Islet of Langerhans (tissue), 1 donor: Measurements from ENCODE around the gene PCGF2.

Experiments used
- FAIRE-seq: peaks from one replicate; lab custom pipeline; 2011; peaks lifted over from hg19 to GRCh38; lab: Jason Lieb, UNC

Gene PCGF2

GRCh38 chr17:38717139-38717745 is 30.9 kb downstream of the PCGF2 start:
- no peak for FAIRE-seq

- FAIRE-seq = no peak
These were observed 31.6 kb downstream of the PCGF2 start for GRCh38 chr17:38716368-38717005.

- FAIRE-seq = no peak
These were observed 32.8 kb downstream of the PCGF2 start for GRCh38 chr17:38715216-38715943.

GRCh38 chr17:38713456-38714075 is 34.6 kb downstream of the PCGF2 start:
- FAIRE-seq = no peak

- no peak for FAIRE-seq
These were observed 35.5 kb downstream of the PCGF2 start for GRCh38 chr17:38712593-38712992.

DNA sequence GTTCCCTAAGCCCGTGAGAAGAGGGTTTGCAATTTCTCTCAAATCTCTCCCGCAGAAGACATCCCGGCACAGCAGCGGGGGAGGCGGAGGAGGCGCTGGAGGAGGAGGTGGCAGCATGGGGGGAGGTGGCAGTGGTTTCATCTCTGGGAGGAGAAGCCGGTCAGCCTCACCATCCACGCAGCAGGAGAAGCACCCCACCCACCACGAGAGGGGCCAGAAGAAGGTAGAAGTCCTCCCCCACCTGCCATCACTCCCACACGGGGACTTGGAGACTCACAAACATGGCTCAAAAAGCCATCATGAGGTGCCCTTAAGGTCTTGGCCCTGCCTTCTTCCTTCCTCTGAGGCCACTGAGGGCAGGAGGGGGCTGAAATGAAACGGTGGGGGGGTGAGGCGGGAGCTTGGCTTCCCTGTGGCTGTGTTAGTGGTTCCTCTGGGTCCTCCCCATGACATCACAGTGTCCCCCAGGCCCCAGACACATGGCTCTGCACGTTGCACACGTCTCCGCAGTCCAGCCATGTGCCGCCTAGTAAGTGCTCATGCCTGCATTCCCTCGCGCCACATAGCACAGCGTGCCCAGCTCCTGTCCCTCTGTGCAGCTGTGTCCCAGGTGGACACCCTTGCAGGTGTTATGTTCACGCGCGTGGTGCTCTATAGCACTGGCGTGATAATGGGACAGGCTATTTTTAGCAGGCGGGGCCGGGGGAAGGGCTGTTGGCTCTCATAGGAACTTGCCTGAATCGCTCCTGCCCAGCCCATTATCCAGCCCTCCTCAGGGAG is 36.2 kb downstream of the PCGF2 start:
- no peak for FAIRE-seq

DNA sequence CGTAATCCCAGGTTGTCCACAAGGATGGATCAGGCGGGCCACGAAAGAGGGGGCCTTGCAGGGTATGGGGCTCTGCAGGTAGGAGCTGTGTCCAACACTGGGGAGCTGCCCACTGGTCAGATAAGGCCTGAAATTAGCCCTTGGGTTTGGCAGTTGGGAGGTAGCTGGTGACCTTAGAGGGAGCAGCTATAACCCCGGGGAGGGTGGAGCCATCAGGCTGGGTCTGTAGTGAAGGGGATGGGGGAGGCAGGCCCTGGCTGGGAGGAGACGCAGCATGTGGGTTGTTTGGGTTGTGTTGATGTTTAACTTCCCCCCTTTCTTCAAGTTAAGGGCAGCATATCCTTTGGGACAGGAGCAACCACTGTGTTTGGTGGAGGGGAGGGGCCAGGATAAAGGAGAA is 37.2 kb downstream of the PCGF2 start:
- no peak for FAIRE-seq

- FAIRE-seq = no peak
These were observed 37.6 kb downstream of the PCGF2 start for GRCh38 chr17:38710604-38710962.

GRCh38 chr17:38709864-38710603 is 38.1 kb downstream of the PCGF2 start:
- FAIRE-seq = no peak

DNA sequence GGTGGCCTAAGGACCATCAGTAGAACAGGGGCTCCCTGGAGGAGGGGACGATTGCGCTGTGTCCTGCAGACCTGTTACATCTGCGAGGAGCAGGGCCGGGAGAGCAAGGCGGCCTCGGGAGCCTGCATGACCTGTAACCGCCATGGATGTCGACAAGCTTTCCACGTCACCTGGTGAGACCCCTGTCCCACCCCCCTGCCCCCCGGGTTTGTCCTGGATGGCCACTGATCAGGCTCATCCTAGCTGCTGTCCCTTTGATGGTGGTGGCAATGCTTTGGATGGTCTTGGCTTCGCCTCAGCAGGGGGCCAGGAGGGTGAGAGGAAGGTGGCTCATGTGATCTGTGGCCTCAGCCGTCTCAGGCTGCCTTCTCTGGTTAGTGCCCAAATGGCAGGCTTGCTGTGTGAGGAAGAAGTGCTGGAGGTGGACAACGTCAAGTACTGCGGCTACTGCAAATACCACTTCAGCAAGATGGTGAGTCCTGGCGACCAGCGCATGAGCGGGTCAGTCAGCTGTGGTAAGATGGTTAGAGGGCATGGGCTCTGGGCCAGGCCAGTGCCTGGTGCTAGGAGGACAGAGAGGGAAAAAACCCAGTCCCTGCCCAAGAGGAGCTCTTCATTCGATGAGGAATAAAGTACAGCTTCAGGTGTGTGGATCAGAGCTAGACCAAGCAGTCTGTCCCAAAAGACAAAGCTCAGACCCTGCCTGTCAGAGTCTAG is 38.9 kb downstream of the PCGF2 start:
- FAIRE-seq = no peak

DNA sequence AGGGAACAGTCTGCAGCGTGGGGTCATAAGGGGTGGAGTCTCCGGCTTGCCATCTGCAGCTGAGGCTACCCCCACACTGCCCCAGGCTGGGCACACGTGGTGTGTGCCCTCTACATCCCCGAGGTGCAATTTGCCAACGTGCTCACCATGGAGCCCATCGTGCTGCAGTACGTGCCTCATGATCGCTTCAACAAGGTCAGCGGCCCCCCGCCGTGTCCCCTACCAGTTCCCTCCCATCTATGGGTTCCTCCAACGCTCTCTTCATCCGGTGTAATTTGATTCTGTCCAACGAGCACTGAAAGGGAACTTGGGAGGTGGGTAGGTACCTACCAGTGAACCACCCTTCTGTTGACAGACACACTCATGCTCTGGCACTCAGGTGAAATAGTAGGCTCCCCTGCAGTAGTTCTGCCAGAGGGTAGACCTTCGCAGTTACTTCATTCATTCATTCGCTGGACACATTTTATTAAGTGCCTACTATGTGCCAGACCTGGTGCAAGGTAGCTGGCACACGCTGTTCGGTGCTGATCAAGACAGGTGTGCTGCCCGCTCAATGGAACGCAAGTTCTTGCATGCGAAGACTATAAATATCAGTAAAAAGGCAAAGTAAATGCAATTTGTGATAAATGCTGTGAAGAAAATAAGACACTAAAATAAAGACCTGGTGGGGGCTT is 40.3 kb downstream of the PCGF2 start:
- FAIRE-seq = no peak

GRCh38 chr17:38706505-38707216 is 41.5 kb downstream of the PCGF2 start:
- FAIRE-seq = no peak

DNA sequence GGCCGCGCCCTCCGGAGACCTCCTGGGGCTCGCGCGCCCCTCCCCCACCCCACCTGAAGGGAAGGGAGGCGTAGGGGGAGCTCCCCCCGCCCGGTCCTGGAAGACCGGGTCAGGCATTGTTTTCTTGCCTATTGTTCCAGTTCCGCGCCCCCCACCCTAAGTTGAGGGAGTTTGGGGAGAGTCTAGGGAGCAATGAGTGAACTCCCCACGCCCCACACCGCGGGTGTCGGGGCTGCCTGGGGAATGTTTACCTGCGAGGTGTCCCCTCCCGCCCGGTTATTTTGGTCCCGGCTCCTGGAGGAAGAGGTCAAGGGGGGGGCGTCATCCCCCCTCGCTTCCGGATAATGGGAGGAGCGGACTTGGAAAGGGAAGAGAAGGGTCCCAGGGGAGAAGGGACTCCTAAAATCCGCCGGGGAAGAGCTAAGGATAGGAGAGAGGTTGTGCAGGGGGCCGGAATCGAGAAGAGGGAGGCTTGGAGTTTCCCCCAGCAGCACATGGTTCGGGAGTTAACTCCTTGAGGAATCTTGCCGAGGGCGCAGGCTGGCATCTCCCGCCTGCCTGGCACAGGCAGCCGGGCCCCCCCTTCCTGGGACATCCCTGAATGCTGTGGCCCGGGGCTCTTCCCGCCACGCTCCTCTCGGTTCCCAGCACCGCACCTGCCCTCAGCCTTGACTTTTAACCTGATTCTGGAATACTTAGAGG is 42.2 kb downstream of the PCGF2 start:
- FAIRE-seq = no peak

- FAIRE-seq = no peak
These were observed 42.7 kb downstream of the PCGF2 start for GRCh38 chr17:38705523-38705802.

- FAIRE-seq = no peak
These were observed 43.3 kb downstream of the PCGF2 start, which contains the start of gene MLLT6 for GRCh38 chr17:38704606-38705522. Gene MLLT6, plus strand, starts transcription at chr17:38705273. Its CDS starts 360 bp downstream, at chr17:38705633.

DNA sequence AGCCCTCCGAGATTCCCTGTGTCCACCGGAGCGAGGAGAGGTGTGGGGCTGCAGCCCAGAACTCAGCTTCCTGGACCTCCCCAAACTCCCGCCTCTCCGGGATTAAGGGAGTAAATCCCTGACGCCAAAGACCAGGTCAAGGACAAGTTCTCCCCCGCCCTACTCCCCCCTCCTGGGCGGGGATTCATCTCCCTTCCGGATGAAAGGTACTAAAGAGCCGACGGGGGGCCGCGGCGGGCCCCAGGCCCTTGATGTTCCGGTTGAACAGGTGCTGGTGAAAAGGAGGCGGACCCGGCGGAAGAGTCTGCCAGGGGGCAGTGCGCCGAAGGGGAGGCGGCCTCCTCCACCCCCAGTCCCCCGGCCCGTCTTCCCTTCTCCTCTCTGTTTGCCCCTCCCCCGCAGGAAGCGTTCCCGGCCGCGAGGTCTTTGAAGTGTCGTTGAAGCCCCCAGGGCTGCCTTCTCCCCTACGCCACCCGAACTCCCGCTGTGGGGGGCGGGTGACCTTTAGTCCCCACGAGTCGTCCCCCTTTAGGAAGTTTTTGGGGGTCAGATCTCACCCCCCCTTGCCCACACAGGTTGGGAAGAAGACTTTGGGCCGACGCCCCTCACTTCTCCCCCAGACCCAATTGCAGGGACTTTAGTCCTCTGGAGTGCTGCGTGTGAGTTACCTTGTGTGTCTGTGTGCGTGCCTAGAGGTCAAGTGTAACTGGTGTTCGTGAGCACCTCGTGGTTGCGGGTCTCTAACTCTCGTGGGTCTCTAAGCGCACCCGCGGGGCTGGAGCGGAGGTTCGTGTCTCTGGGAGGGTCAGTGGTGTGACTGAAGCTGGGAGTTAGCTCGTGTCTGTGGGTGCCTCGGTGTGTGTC is 44.2 kb downstream of the PCGF2 start:
- no peak for FAIRE-seq
